GM04504 (cell line): ENCODE results near the gene DOC2B.

Source experiments
- DNase-seq: peaks from one replicate; pipeline ENCODE4 v3.0.0-alpha.2; 2012; ENCODE audit warnings: low read depth

Gene DOC2B

GRCh38 chr17:162689-163088 is 18.8 kb downstream of the DOC2B start:
- no peak for DNase-seq

- DNase-seq: no peak
These were observed 20.0 kb downstream of the DOC2B start for GRCh38 chr17:161481-161880.

GRCh38 chr17:160336-160735 is 21.1 kb downstream of the DOC2B start:
- DNase-seq: no peak

GRCh38 chr17:159609-160008 is 21.8 kb downstream of the DOC2B start:
- DNase-seq: no peak

GRCh38 chr17:158379-158778 is 23.1 kb downstream of the DOC2B start:
- DNase-seq: no peak

- DNase-seq: no peak
These were observed 23.5 kb downstream of the DOC2B start for GRCh38 chr17:157901-158300.

- DNase-seq: no peak
These were observed 24.5 kb downstream of the DOC2B start for GRCh38 chr17:156946-157345.

GRCh38 chr17:156094-156621 is 25.3 kb downstream of the DOC2B start:
- DNase-seq: no peak

GRCh38 chr17:155576-155975 is 25.9 kb downstream of the DOC2B start:
- no peak for DNase-seq

GRCh38 chr17:153851-154250 is 27.6 kb downstream of the DOC2B start:
- DNase-seq: no peak

GRCh38 chr17:152860-153420 is 28.5 kb downstream of the DOC2B start:
- DNase-seq: no peak

GRCh38 chr17:151886-152859 is 29.3 kb downstream of the DOC2B start:
- DNase-seq: no peak

- no peak for DNase-seq
These were observed 30.4 kb downstream of the DOC2B start for GRCh38 chr17:151004-151403.

- no peak for DNase-seq
These were observed 31.4 kb downstream of the DOC2B start for GRCh38 chr17:149897-150584.

GRCh38 chr17:149231-149630 is 32.2 kb downstream of the DOC2B start:
- no peak for DNase-seq

GRCh38 chr17:148757-149156 is 32.7 kb downstream of the DOC2B start:
- no peak for DNase-seq

GRCh38 chr17:147796-148740 is 33.4 kb downstream of the DOC2B start:
- no peak for DNase-seq

- DNase-seq: no peak
These were observed 34.3 kb downstream of the DOC2B start for GRCh38 chr17:146983-147761.

- DNase-seq: no peak
These were observed 34.9 kb downstream of the DOC2B start for GRCh38 chr17:146546-146945.

- DNase-seq: no peak
These were observed 35.5 kb downstream of the DOC2B start for GRCh38 chr17:145671-146541.
